NCI-H748 (cell line): ENCODE data around the gene NECTIN3.
A peak's percentile ranks its signal among the peaks of the same experiment; 100 is the strongest.

Experiments used
- DNase-seq: peaks from one replicate; lab custom pipeline; 2025; ENCODE audit not compliant: unreplicated experiment; lab: John Stamatoyannopoulos, UW

Gene NECTIN3

GRCh38 chr3:111080413-111080812 is 8.8 kb downstream of the NECTIN3 start:
- DNase-seq = peak; percentile 8

DNA sequence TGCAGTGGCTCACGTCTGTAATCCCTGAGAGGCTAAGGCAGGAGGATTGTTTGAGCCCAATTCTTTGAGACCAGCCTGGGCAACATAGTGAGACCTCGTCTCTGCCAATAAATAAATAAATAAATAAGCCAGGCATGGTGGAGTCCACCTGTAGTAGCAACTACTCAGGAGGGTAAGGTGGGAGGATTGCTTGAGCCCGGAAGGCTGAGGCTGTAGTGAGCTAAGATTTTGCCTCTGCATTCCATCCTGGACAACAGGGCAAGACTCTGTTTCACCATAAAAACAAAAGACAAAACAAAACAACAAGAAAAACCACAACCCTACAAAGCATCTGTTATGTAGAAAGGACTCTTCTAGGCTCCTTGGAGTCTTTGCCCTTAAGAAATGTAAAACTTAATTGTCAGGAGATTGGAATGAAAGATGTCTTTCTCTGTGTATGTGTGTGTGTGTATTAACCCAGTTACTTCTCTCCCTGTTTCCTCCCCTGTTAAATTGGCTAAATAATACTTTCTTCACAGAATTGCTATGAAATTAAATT is 9.5 kb downstream of the NECTIN3 start:
- no peak for DNase-seq

GRCh38 chr3:111084911-111085310 is 13.3 kb downstream of the NECTIN3 start:
- no peak for DNase-seq

GRCh38 chr3:111087924-111088469 is 16.4 kb downstream of the NECTIN3 start:
- DNase-seq = peak; percentile 74

- DNase-seq = no peak
Observed at GRCh38 chr3:111096487-111097209, 25.0 kb downstream of the NECTIN3 start.

DNA sequence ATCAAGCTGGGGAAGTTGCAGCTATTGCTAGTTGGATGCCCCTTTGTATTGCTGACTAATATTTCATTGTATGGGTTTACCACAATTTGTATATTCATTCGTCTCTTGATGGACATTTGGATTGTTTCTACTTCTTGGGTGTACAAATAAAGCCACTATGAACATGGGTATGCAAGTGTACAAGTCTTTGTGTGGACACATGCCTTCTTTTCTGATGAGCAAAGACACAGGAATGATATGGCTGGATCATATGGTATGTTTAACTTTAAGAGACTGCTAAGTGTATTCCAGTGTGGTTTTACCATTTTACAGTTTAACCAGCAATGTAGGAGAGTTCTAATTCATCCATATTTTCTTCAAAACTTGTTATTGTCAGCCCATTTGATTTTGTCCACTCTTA is 32.2 kb downstream of the NECTIN3 start:
- no peak for DNase-seq

GRCh38 chr3:111106993-111107661 is 35.5 kb downstream of the NECTIN3 start:
- no peak for DNase-seq

GRCh38 chr3:111107662-111108035 is 36.0 kb downstream of the NECTIN3 start:
- no peak for DNase-seq

- DNase-seq = no peak
Observed at GRCh38 chr3:111112913-111113312, 41.3 kb downstream of the NECTIN3 start.

GRCh38 chr3:111128884-111129283 is 57.3 kb downstream of the NECTIN3 start:
- DNase-seq = no peak

DNA sequence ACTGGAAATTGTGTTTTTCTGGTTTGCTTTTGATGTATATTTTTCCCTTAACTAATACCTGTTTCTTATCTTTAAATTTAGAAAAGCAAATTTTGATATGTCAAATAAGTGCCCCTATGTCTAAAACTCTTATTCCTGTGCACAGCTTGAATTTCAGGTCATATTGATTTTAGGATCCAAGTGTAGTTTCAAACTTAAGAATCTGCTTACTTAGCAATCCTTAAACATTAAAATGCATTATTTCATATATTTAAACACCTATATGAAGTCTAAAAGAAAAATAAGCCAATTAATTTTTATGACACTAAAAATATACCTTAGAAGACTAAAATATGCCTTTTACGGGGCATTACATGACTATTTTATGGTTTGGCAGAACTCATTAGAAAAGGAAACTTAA is 59.2 kb downstream of the NECTIN3 start:
- DNase-seq = no peak

DNA sequence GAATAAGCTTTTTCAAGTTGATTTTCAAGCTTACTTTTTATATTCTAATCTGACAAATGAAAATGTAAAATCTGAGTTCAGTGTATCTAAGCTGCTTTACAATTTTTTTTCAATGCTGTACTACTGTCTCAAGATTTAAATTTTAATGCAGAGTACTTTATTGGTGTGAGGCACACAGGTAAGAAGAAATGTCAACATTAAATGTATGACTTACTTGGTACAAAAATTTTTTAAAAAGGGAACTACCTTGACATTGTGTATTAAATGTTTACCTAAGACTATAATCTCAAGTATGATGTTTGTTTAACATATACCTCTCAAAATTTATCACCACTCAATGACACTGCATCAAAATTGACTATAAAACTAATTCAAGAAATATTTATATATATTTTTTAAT is 62.7 kb downstream of the NECTIN3 start:
- DNase-seq = no peak

GRCh38 chr3:111151438-111151837 is 79.8 kb downstream of the NECTIN3 start:
- DNase-seq = no peak

DNA sequence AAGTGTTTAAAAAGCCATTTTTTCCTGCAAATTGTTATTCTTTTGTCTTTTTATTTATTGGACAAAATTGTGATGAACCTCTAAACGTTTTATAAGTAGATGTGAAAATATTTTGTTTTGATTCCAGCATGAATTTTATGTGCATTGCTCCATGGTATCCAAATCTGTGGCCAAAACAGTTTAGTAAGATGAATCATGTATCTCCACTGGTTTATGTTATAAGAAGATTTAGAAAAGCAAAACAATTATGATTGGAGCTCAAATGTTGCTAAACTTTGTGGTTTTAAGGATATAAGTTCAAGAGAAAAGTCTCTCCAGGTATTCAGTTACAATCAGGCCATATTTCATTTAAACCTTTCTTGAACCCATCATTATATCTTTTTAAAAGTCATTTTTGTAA is 80.9 kb downstream of the NECTIN3 start:
- no peak for DNase-seq

DNA sequence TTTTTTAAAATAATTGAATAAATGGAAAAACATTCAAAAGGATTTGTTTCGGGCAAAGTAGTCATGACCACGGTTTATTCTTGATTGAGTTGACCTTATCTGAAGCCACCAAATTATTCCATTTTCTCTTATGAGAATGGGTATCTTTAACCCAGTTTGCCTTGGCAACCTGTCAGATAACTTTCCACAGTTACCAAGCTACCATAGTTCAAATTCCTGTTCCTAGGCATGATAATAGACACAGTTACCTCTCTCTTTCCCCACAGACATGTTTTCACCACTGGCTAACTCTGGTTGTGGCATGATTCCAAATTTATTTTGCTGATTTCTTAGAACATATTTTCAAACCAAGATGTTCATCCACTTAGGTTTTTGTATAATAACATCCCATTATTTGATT is 84.9 kb downstream of the NECTIN3 start:
- DNase-seq = no peak

- no peak for DNase-seq
Observed at GRCh38 chr3:111159391-111159790, 87.8 kb downstream of the NECTIN3 start.

GRCh38 chr3:111164621-111165020 is 93.0 kb downstream of the NECTIN3 start:
- DNase-seq = no peak

GRCh38 chr3:111165411-111165810 is 93.8 kb downstream of the NECTIN3 start:
- DNase-seq = no peak

- DNase-seq = peak; percentile 55
Observed at GRCh38 chr3:111173328-111173900, 101.8 kb downstream of the NECTIN3 start.

DNA sequence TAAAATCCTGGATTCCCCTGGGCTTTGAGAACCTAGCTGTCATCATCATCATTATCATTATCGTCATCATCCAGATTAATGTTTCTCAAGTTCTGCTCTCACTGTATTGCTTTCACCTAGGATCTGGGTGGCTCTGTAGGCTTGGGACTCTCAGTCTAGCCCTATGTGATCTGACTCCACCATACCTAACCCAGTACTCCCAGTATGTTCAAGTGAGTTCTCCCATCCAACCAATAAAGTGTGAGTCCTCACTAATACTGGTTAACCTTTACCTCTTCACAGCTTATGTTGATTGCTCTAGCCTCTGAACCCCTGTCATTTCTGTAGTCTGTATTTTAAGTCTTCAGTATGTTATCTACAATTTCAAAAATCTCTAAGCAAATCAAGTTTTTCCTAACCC is 102.3 kb downstream of the NECTIN3 start:
- DNase-seq = no peak

GRCh38 chr3:111190518-111190917 is 118.9 kb downstream of the NECTIN3 start:
- no peak for DNase-seq

DNA sequence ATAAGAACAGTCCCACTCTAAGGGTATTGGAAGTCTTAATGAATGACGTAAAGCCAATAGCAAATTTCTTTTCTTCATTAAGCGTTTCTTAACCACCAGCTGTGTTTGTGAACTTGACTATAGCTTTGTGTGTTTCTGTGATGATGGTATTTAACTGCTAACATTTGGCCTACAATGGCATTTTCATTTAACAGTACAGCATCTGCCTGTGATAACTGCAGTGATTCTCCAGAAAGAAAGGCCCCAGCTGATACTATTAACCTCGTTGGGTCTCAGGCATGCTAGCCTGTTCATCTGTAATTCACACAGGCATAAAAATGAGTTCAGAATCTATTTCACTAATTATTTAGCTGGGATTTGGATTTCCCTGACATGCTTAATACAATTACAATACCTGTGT is 121.9 kb downstream of the NECTIN3 start:
- DNase-seq = no peak
